ENCODE results near the gene BICC1.

The BICC1 gene

GRCh38 chr10:58764087-58764747 lies 251.5 kb downstream of the BICC1 start:
- no peak for DNase-seq (ENCODE audit: low read depth)
- H3K4me3 ChIP-seq (ENCODE audit: low read depth, low read length): no peak overlapping the region
- no peak for TF ChIP-seq CTCF (conservative IDR thresholded peaks at IDR 0.05; ENCODE audit: low read depth, low read length)

GRCh38 chr10:58765910-58766309 lies 253.2 kb downstream of the BICC1 start:
- no peak for TF ChIP-seq CTCF (conservative IDR thresholded peaks at IDR 0.05; ENCODE audit: low read depth, low read length)
- no peak overlapping the region for H3K4me3 ChIP-seq (ENCODE audit: low read depth, low read length)

GRCh38 chr10:58767652-58768051 lies 255.0 kb downstream of the BICC1 start:
- TF ChIP-seq CTCF (conservative IDR thresholded peaks at IDR 0.05; ENCODE audit: low read depth, low read length): no peak
- no peak for DNase-seq (ENCODE audit: low read depth)
- H3K4me3 ChIP-seq (ENCODE audit: low read depth, low read length): no peak overlapping the region

More at GRCh38 chr10:58765910-58766309, 253.2 kb downstream of the BICC1 start:
- peak; percentile 80 for DNase-seq (ENCODE audit: low read depth)

GRCh38 chr10:58771863-58772262 lies 259.2 kb downstream of the BICC1 start:
- DNase-seq (ENCODE audit: low read depth): no peak
- H3K4me3 ChIP-seq (ENCODE audit: low read depth, low read length): no peak overlapping the region
- no peak for TF ChIP-seq CTCF (conservative IDR thresholded peaks at IDR 0.05; ENCODE audit: low read depth, low read length)

GRCh38 chr10:58772758-58773157 lies 260.1 kb downstream of the BICC1 start:
- no peak for TF ChIP-seq CTCF (conservative IDR thresholded peaks at IDR 0.05; ENCODE audit: low read depth, low read length)
- no peak overlapping the region for H3K4me3 ChIP-seq (ENCODE audit: low read depth, low read length)
- DNase-seq (ENCODE audit: low read depth): peak; percentile 28

GRCh38 chr10:58773341-58773740 lies 260.7 kb downstream of the BICC1 start:
- no peak overlapping the region for H3K4me3 ChIP-seq (ENCODE audit: low read depth, low read length)
- TF ChIP-seq CTCF (conservative IDR thresholded peaks at IDR 0.05; ENCODE audit: low read depth, low read length): no peak
- DNase-seq (ENCODE audit: low read depth): no peak

GRCh38 chr10:58773944-58774343 lies 261.3 kb downstream of the BICC1 start:
- H3K4me3 ChIP-seq (ENCODE audit: low read depth, low read length): no peak overlapping the region
- DNase-seq (ENCODE audit: low read depth): no peak
- TF ChIP-seq CTCF (conservative IDR thresholded peaks at IDR 0.05; ENCODE audit: low read depth, low read length): no peak
